Tibial artery (tissue), 4 donors: Measurements from ENCODE around the gene SEC14L5.

Experiments used
- DNase-seq, 2 donors: peaks; one replicate each; pipeline ENCODE4 v3.0.0-alpha.2; 2019
- H3K27ac ChIP-seq, 2 donors: fragments of 200-600 bp; sonication (generic) in 1 of 2; 1 replicate in 1 of 2; 2 replicates in 1 of 2; pipeline ENCODE4 v1.5.1; 2018 to 2019; ENCODE audit warnings: mild to moderate bottlenecking in 1 of 2
- H3K27me3 ChIP-seq, 2 donors: fragments of 200-600 bp; sonication (generic) in 1 of 2; one replicate each; pipeline versions ENCODE4 v1.5.1 to v1.6.0; 2016 to 2019
- H3K36me3 ChIP-seq, 3 donors: fragments of 200-600 bp; sonication (generic) in 2 of 3; one replicate each; pipeline ENCODE4 v1.5.1; 2016 to 2019; ENCODE audit warnings: mild to moderate bottlenecking in 2 of 3
- H3K4me1 ChIP-seq, 4 donors: fragments of 200-600 bp; sonication (generic) in 2 of 4; 1 replicate in 3 of 4; 2 replicates in 1 of 4; pipeline ENCODE4 v1.5.1; 2016 to 2019
- H3K4me3 ChIP-seq, 2 donors: fragments of 200-600 bp; sonication (generic) in 1 of 2; 1 replicate in 1 of 2; 2 replicates in 1 of 2; pipeline ENCODE4 v1.5.1; 2018 to 2019; ENCODE audit warnings: mild to moderate bottlenecking in 2 of 2
- H3K9me3 ChIP-seq, 3 donors: fragments of 200-600 bp; sonication (generic) in 1 of 3; one replicate each; pipeline ENCODE4 v1.5.1; 2016 to 2019
- intact Hi-C: fragments of 100-400 bp; cut with DNase I; formaldehyde crosslinking; loops from one replicate; pipeline ENCODE4 v1.15.0; 2023; ENCODE audit warnings: low total_unique reads
- TF ChIP-seq, protein P1 (sequence below), 2 experiments: fragments of 200-600 bp in 1 of 2; fragments of 450-650 bp in 1 of 2; IDR thresholded peaks; one replicate each; pipeline ENCODE4 v1.5.1; 2017 to 2019; ENCODE audit warnings: antibody characterized with exemption in 2 of 2, mild to moderate bottlenecking in 1 of 2, moderate library complexity in 1 of 2

The SEC14L5 gene

GRCh38 chr16:4942481-4942880 lies 15.6 kb upstream of the SEC14L5 start:
- peaks cover 0 to 44% (median 40%) of the 10 kb centered on the region in 4 donors for H3K4me1 ChIP-seq
- peak overlapping the region in 1 of 2 donors; percentile 18 for H3K4me3 ChIP-seq
- peaks cover 0 to 2% of the 10 kb centered on the region in 2 donors for H3K27me3 ChIP-seq
- no peak for DNase-seq
- intact Hi-C loops = no loop called here
- no peaks in the 10 kb centered on the region for H3K9me3 ChIP-seq
- H3K27ac ChIP-seq = peak overlapping the region; percentile 82 to 83
- TF ChIP-seq, protein P1, sequence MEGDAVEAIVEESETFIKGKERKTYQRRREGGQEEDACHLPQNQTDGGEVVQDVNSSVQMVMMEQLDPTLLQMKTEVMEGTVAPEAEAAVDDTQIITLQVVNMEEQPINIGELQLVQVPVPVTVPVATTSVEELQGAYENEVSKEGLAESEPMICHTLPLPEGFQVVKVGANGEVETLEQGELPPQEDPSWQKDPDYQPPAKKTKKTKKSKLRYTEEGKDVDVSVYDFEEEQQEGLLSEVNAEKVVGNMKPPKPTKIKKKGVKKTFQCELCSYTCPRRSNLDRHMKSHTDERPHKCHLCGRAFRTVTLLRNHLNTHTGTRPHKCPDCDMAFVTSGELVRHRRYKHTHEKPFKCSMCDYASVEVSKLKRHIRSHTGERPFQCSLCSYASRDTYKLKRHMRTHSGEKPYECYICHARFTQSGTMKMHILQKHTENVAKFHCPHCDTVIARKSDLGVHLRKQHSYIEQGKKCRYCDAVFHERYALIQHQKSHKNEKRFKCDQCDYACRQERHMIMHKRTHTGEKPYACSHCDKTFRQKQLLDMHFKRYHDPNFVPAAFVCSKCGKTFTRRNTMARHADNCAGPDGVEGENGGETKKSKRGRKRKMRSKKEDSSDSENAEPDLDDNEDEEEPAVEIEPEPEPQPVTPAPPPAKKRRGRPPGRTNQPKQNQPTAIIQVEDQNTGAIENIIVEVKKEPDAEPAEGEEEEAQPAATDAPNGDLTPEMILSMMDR (IDR thresholded peaks at IDR 0.05) = no peak
- H3K36me3 ChIP-seq = no peaks in the 10 kb centered on the region

- peak; percentile 94 to 98 for DNase-seq
- intact Hi-C loops = loop anchor here (5.0 kb wide), 1 partner anchor 197 kb away; no protein-coding TSS in a partner anchor
- no peaks in the 10 kb centered on the region for H3K36me3 ChIP-seq
- H3K27me3 ChIP-seq = no peaks in the 10 kb centered on the region
- H3K4me1 ChIP-seq = peaks cover 0 to 43% (median 39%) of the 10 kb centered on the region in 4 donors
- TF ChIP-seq, protein P1 (IDR thresholded peaks at IDR 0.05) = no peak
- no peak overlapping the region for H3K4me3 ChIP-seq
- no peaks in the 10 kb centered on the region for H3K9me3 ChIP-seq
- peak overlapping the region; percentile 82 to 83 for H3K27ac ChIP-seq
These were observed 13.5 kb upstream of the SEC14L5 start for GRCh38 chr16:4944333-4945281.

GRCh38 chr16:4945560-4946502 lies 12.3 kb upstream of the SEC14L5 start:
- Histone ChIP-seq H3K4me1 (peaks cover 0 to 43% (median 39%) of the 10 kb centered on the region in 4 donors), H3K9me3 (no peaks in the 10 kb centered on the region), H3K27ac (peak overlapping the region; percentile 82 to 83), H3K36me3 (no peaks in the 10 kb centered on the region), H3K27me3 (no peaks in the 10 kb centered on the region), H3K4me3 (no peak overlapping the region)
- TF ChIP-seq, protein P1 (IDR thresholded peaks at IDR 0.05) = no peak
- intact Hi-C loops = loop anchor here (5.0 kb wide), 1 partner anchor 199 kb away; no protein-coding TSS in a partner anchor
- DNase-seq = peak; percentile 71 to 76

- no peak overlapping the region for H3K4me3 ChIP-seq
These were observed 11.2 kb upstream of the SEC14L5 start for GRCh38 chr16:4946917-4947316.

More at GRCh38 chr16:4946917-4947316, 11.2 kb upstream of the SEC14L5 start:
- TF ChIP-seq, protein P1 (IDR thresholded peaks at IDR 0.05) = no peak
- intact Hi-C loops = loop anchor here (5.0 kb wide), 1 partner anchor 200 kb away; no protein-coding TSS in a partner anchor
- DNase-seq = no peak
- Histone ChIP-seq H3K27ac (no peak overlapping the region), H3K4me1 (peaks cover 0 to 43% (median 39%) of the 10 kb centered on the region in 4 donors), H3K9me3 (no peaks in the 10 kb centered on the region), H3K36me3 (no peaks in the 10 kb centered on the region), H3K27me3 (no peaks in the 10 kb centered on the region)
